Keratinocyte (primary cell): Measurements from ENCODE around the gene MN1.

Experiments used
- CTCF ChIP-seq, 3 experiments: IDR thresholded peaks in 1 of 3; conservative IDR thresholded peaks in 1 of 3; optimal IDR thresholded peaks in 1 of 3; 2 replicates in 2 of 3; 3 replicates in 1 of 3; pipeline versions ENCODE3 to v1.5.1; 2011; ENCODE audit warnings: low read length in 3 of 3, mild to moderate bottlenecking in 3 of 3, moderate library complexity in 2 of 3, control low read depth in 1 of 3, inconsistent platforms in 1 of 3; ENCODE audit not compliant: insufficient read depth in 2 of 3; ENCODE audit errors: extremely low read depth in 1 of 3
- EZH2 ChIP-seq: IDR thresholded peaks from one replicate; pipeline ENCODE4 v1.6.1; 2012; ENCODE audit warnings: inconsistent platforms, mild to moderate bottlenecking, low read length, moderate library complexity

- no peak for TF ChIP-seq CTCF (optimal IDR thresholded peaks at IDR 0.05 in 1 of 3, IDR thresholded peaks at IDR 0.05 in 1 of 3, conservative IDR thresholded peaks at IDR 0.05 in 1 of 3; ENCODE audit: extremely low read depth in 1 of 3, insufficient read depth in 2 of 3, low read length in 3 of 3)
- no peak for TF ChIP-seq EZH2
These were observed 34.6 kb upstream of the MN1 start for GRCh38 chr22:27836181-27836580.
